ENCODE measurements around the gene CCPG1. TPM values are rescaled to one million over a fixed set of nuclear protein-coding genes. Genes with fewer than 3 reads are reported as not detected.

The CCPG1 gene
- total RNA-seq, 2 donors from 2014 or later, result 40.7 to 63.5 TPM

- Histone ChIP-seq H3K4me1 (ENCODE audit: control insufficient read depth, insufficient read depth, low read length) (no peaks in the 10 kb centered on the region), H3K27ac (ENCODE audit: low read depth, low read length) (peak overlapping the region; percentile 81), H3K27me3 (ENCODE audit: control insufficient read depth, insufficient read depth, low read length, poor library complexity, severe bottlenecking) (no peaks in the 10 kb centered on the region), H3K9ac (ENCODE audit: extremely low read depth, low read length, poor library complexity, severe bottlenecking) (peak overlapping the region; percentile 91), H3K36me3 (ENCODE audit: control insufficient read depth, insufficient read depth, low read length) (no peaks in the 10 kb centered on the region), H3K9me3 (ENCODE audit: control insufficient read depth, low read length) (no peaks in the 10 kb centered on the region), H3K4me3 (ENCODE audit: low read length) (peak overlapping the region; percentile 96)
- no peak for TF ChIP-seq CTCF (conservative IDR thresholded peaks at IDR 0.05)
- no peak for DNase-seq
- H3K4me1 Mint-ChIP-seq, result peaks cover 16% of the 10 kb centered on the region
- peaks cover 9% of the 10 kb centered on the region for H3K36me3 Mint-ChIP-seq (ENCODE audit: low read depth)
- 40 to 77% methylated on average over 1 to 3 of the region's 4 CpGs for WGBS, 2 experiments (ENCODE audit: insufficient coverage in 1 of 2, insufficient read length in 1 of 2)
- H3K27me3 Mint-ChIP-seq (ENCODE audit: insufficient read depth), result no peaks in the 10 kb centered on the region
- H3K27ac Mint-ChIP-seq, result peak overlapping the region; percentile 99
- H3K4me3 Mint-ChIP-seq, result peak overlapping the region; percentile 98
- no peaks in the 10 kb centered on the region for H3K9me3 Mint-ChIP-seq
Observed at GRCh38 chr15:55319537-55320237, 88.5 kb downstream of the CCPG1 start.

GRCh38 chr15:55318588-55319494 lies 89.3 kb downstream of the CCPG1 start, which contains the start of the genes PIGB and PIGBOS1:
PIGB (plus strand) TSS chr15:55319222; CDS start chr15:55319251, 29 bp downstream.
PIGBOS1 (minus strand) TSS chr15:55319123; CDS start chr15:55317792, 1,331 bp downstream.
- WGBS, 2 experiments (ENCODE audit: insufficient coverage in 1 of 2, insufficient read length in 1 of 2), result 6 to 7% methylated on average over 25 to 49 of the region's 49 CpGs
- peak within 1 kb of the TSS; percentile 81 for H3K27ac ChIP-seq (ENCODE audit: low read depth, low read length)
- H3K9ac ChIP-seq (ENCODE audit: extremely low read depth, low read length, poor library complexity, severe bottlenecking), result peak within 1 kb of the TSS; percentile 91
- peak; percentile 93 for DNase-seq
- H3K4me1 ChIP-seq (ENCODE audit: control insufficient read depth, insufficient read depth, low read length), result no peaks in the 10 kb centered on the region
- no peaks in the 10 kb centered on the region for H3K36me3 ChIP-seq (ENCODE audit: control insufficient read depth, insufficient read depth, low read length)
- H3K36me3 Mint-ChIP-seq (ENCODE audit: low read depth), result peaks cover 13% of the 10 kb centered on the region
- H3K9me3 ChIP-seq (ENCODE audit: control insufficient read depth, low read length), result no peaks in the 10 kb centered on the region
- peaks cover 14% of the 10 kb centered on the region for H3K4me1 Mint-ChIP-seq
- no peaks in the 10 kb centered on the region for H3K27me3 Mint-ChIP-seq (ENCODE audit: insufficient read depth)
- H3K4me3 Mint-ChIP-seq, result peak within 1 kb of the TSS; percentile 98
- TF ChIP-seq CTCF (conservative IDR thresholded peaks at IDR 0.05), result peak; percentile 46
- H3K27ac Mint-ChIP-seq, result peak within 1 kb of the TSS; percentile 99
- H3K27me3 ChIP-seq (ENCODE audit: control insufficient read depth, insufficient read depth, low read length, poor library complexity, severe bottlenecking), result no peaks in the 10 kb centered on the region
- H3K9me3 Mint-ChIP-seq, result no peaks in the 10 kb centered on the region
- H3K4me3 ChIP-seq (ENCODE audit: low read length), result peak within 1 kb of the TSS; percentile 96

Small RNA genes lying within 50 kb of the gene (microRNA-seq; reads per million reads assigned to microRNA genes)
- gene MIR628 (ENCODE audit: borderline microRNAs expressed), result 11.6 reads per million, percentile 47 among the genes with 10 or more reads in this experiment

Other genes starting within 250 kb of the CCPG1 start
- 10 to 100 TPM; 75.9 to 79.8 TPM for gene RSL24D1, start 211.4 kb downstream of the CCPG1 start, total RNA-seq
- gene RAB27A, start 118.5 kb downstream of the CCPG1 start, total RNA-seq, result 1 to 10 TPM; 8.8 to 9.1 TPM
- gene PIGBOS1, start 89.2 kb downstream of the CCPG1 start, total RNA-seq, result 10 to 100 TPM; 12.1 to 14.3 TPM
- gene PIGB, start 89.1 kb downstream of the CCPG1 start, total RNA-seq, result 1 to 10 TPM; 9.3 to 9.4 TPM
- 1 to 10 TPM; 3.2 to 3.6 TPM for gene PIERCE2, start 136 bp upstream of the CCPG1 start, total RNA-seq
- 1 to 10 TPM; 4.6 to 7.2 TPM for gene DNAAF4, start 99.9 kb upstream of the CCPG1 start, total RNA-seq
- 1 to 10 TPM; 2.0 to 2.5 TPM for gene PYGO1, start 180.0 kb upstream of the CCPG1 start, total RNA-seq